Measurements from ENCODE around the gene ECHS1. TPM values are rescaled to one million over a fixed set of nuclear protein-coding genes. Genes with fewer than 3 reads are reported as not detected.
A peak's percentile ranks its signal among the peaks of the same experiment; 100 is the strongest.

The ECHS1 gene
- total and polyA plus RNA-seq, 9 of the 15 experiments (the other 6 are each of a cell fraction or from before 2014, with no cell fraction given), result 16.6 to 100 (median 68.1) TPM

DNA sequence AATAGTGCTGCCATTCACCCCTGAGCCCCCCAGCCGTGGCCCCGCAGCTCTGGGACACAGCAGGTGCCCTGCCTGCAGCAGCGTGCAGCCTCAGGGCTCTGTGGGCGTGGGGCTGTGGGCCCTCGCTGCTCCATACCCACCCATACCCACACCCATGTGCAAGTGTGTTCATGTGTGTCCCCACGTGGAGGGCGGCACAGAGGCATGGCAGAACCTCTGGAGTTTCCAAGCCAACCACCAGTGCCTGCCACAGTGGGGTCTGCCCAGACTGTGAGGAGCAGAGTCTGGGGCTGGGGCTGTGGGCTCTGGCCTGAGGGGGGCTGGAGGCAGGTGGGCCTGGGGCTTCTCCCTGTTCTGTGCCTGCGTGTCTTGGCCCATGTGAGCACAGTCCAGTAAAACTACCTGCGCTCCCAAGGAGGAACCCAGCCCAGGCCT is 23.6 kb downstream of the ECHS1 start (continued):
- TF ChIP-seq, protein P1, sequence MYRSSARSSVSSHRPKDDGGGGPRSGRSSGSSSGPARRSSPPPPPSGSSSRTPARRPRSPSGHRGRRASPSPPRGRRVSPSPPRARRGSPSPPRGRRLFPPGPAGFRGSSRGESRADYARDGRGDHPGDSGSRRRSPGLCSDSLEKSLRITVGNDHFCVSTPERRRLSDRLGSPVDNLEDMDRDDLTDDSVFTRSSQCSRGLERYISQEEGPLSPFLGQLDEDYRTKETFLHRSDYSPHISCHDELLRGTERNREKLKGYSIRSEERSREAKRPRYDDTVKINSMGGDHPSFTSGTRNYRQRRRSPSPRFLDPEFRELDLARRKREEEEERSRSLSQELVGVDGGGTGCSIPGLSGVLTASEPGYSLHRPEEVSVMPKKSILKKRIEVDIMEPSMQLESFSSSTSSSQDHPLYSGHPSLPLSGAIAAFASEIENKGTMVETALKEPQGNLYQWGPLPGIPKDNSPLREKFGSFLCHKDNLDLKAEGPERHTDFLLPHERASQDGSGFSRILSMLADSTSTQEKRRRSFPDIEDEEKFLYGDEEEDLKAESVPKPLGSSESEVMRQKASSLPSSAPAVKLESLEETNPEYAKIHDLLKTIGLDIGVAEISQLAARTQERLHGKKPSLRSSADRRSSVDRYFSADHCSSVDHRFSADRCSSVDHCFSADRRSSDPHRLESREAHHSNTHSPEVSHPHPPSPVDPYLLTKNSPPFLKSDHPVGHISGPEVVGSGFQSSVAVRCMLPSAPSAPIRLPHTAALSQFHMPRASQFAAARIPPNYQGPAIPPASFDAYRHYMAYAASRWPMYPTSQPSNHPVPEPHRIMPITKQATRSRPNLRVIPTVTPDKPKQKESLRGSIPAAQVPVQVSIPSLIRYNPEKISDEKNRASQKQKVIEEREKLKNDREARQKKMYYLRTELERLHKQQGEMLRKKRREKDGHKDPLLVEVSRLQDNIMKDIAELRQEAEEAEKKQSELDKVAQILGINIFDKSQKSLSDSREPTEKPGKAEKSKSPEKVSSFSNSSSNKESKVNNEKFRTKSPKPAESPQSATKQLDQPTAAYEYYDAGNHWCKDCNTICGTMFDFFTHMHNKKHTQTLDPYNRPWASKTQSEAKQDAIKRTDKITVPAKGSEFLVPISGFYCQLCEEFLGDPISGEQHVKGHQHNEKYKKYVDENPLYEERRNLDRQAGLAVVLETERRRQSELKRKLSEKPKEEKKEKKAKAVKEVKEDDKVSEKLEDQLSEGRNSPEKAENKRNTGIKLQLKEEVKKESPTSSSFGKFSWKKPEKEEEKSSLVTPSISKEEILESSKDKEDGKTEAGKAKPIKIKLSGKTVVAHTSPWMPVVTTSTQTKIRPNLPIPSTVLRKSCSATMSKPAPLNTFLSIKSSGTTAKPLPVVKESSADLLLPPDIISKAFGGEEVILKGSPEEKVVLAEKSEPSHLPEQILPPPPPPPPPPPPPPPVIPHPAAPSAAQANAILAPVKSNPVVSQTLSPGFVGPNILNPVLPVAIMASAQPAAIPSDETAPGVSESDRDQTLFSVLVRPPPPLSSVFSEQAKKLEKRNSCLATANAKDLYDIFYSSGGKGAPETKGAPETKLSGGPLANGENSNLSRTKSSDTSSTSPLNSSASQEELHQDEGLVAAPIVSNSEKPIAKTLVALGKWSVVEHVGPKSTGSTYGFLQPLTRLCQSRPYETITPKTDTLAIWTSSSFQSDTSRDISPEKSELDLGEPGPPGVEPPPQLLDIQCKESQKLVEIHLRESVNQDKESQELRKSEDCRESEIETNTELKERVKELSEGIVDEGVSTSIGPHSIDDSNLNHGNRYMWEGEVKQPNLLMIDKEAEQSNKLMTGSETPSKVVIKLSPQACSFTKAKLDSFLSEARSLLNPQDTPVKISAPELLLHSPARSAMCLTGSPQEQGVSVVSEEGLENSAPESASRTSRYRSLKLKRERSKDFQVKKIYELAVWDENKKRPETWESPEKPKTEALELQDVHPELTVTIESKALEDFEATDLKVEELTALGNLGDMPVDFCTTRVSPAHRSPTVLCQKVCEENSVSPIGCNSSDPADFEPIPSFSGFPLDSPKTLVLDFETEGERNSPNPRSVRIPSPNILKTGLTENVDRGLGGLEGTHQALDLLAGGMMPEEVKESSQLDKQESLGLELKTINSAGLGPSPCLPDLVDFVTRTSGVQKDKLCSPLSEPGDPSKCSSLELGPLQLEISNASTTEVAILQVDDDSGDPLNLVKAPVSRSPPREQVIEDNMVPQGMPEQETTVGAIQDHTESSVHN (IDR thresholded peaks at IDR 0.05; ENCODE audit: borderline replicate concordance in 1 of 2, low read depth in 1 of 2), result no peak
- TF ChIP-seq ZNF354B (CRISPR knock-in tag; IDR thresholded peaks at IDR 0.05) (no peak), KAT7 (CRISPR knock-in tag; IDR thresholded peaks at IDR 0.05; ENCODE audit: borderline replicate concordance) (no peak), POLR2G (IDR thresholded peaks at IDR 0.05; ENCODE audit: low read depth, low read length) (peak; percentile 77), SUPT5H (IDR thresholded peaks at IDR 0.05) (peak; percentile 12; the same call in 1 of the 2 replicates), SIN3A (IDR thresholded peaks at IDR 0.05; ENCODE audit: borderline replicate concordance in 2 of 2, control insufficient read depth in 1 of 2, low read depth in 2 of 2, low read length in 2 of 2) (no peak), POLR2AphosphoS2 (IDR thresholded peaks at IDR 0.05; ENCODE audit: low read length) (peak; percentile 27; the same call in 1 of the 2 replicates), POLR2A (conservative IDR thresholded peaks at IDR 0.05) (peak; percentile 41)
- TF ChIP-seq, protein P2, sequence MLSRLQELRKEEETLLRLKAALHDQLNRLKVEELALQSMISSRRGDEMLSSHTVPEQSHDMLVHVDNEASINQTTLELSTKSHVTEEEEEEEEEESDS (CRISPR knock-in tag; IDR thresholded peaks at IDR 0.05), result no peak
